ENCODE measurements around the gene UQCC5.

The UQCC5 gene

GRCh38 chr3:52534281-52535183 is 1.9 kb upstream of the UQCC5 start:
- DNase-seq (ENCODE audit: low read depth) = no peak

- DNase-seq (ENCODE audit: low read depth) = no peak
Measured at GRCh38 chr3:52535411-52536111, 844 bp upstream of the UQCC5 start.

GRCh38 chr3:52536112-52536368 is 365 bp upstream of the UQCC5 start:
- DNase-seq (ENCODE audit: low read depth) = no peak

GRCh38 chr3:52537165-52537620 is 788 bp downstream of the UQCC5 start:
- DNase-seq (ENCODE audit: low read depth) = no peak

GRCh38 chr3:52537726-52538421 is 1.5 kb downstream of the UQCC5 start:
- DNase-seq (ENCODE audit: low read depth) = no peak

GRCh38 chr3:52539010-52539653 is 2.7 kb downstream of the UQCC5 start:
- DNase-seq (ENCODE audit: low read depth) = no peak

- no peak for DNase-seq (ENCODE audit: low read depth)
Measured at GRCh38 chr3:52541050-52541449, 4.6 kb downstream of the UQCC5 start.

GRCh38 chr3:52544937-52545336 is 8.5 kb downstream of the UQCC5 start:
- no peak for DNase-seq (ENCODE audit: low read depth)

GRCh38 chr3:52546111-52546901 is 9.9 kb downstream of the UQCC5 start:
- no peak for DNase-seq (ENCODE audit: low read depth)

GRCh38 chr3:52547143-52547542 is 10.7 kb downstream of the UQCC5 start:
- no peak for DNase-seq (ENCODE audit: low read depth)

GRCh38 chr3:52551118-52551517 is 14.7 kb downstream of the UQCC5 start:
- DNase-seq (ENCODE audit: low read depth) = no peak

GRCh38 chr3:52552089-52552488 is 15.7 kb downstream of the UQCC5 start:
- no peak for DNase-seq (ENCODE audit: low read depth)

GRCh38 chr3:52554026-52554755 is 17.8 kb downstream of the UQCC5 start:
- no peak for DNase-seq (ENCODE audit: low read depth)

GRCh38 chr3:52555056-52555455 is 18.7 kb downstream of the UQCC5 start:
- no peak for DNase-seq (ENCODE audit: low read depth)

GRCh38 chr3:52557011-52557960 is 20.9 kb downstream of the UQCC5 start:
- no peak for DNase-seq (ENCODE audit: low read depth)

GRCh38 chr3:52558436-52558835 is 22.0 kb downstream of the UQCC5 start:
- no peak for DNase-seq (ENCODE audit: low read depth)

- no peak for DNase-seq (ENCODE audit: low read depth)
Measured at GRCh38 chr3:52561028-52561747, 24.8 kb downstream of the UQCC5 start.

- no peak for DNase-seq (ENCODE audit: low read depth)
Measured at GRCh38 chr3:52563984-52564383, 27.6 kb downstream of the UQCC5 start.

GRCh38 chr3:52568069-52568468 is 31.7 kb downstream of the UQCC5 start:
- DNase-seq (ENCODE audit: low read depth) = no peak
